Heart right ventricle (tissue), 16 donors: ENCODE results near the gene PPP1R27. TPM values are rescaled to one million over a fixed set of nuclear protein-coding genes. Genes with fewer than 3 reads are reported as not detected.

Source experiments
- ATAC-seq, 8 donors: fragments of 200-7000 bp; cut with Tn5 transposase; one replicate each; pipeline ENCODE4 v1.9.1; 2020; ENCODE audit warnings: mild to moderate bottlenecking in 8 of 8, moderate library complexity in 8 of 8, moderate number of reproducible peaks in 1 of 8
- DNase-seq, 2 donors: peaks; one replicate each; pipeline ENCODE4 v3.0.0-alpha.2; 2020
- H3K27ac ChIP-seq, 10 donors: fragments of 200-600 bp; sonication (generic) in 2 of 10; one replicate each; pipeline versions ENCODE4 v1.5.0 to v1.8.0; 2020 to 2022; ENCODE audit warnings: mild to moderate bottlenecking in 3 of 10
- H3K27me3 ChIP-seq, 7 donors: fragments of 200-600 bp; one replicate each; pipeline ENCODE4 v1.8.0; 2021 to 2022; ENCODE audit warnings: mild to moderate bottlenecking in 2 of 7
- H3K36me3 ChIP-seq, 9 donors: fragments of 200-600 bp; sonication (generic) in 1 of 9; one replicate each; pipeline versions ENCODE4 v1.5.0 to v1.8.0; 2020 to 2022; ENCODE audit warnings: mild to moderate bottlenecking in 2 of 9
- H3K4me1 ChIP-seq, 9 donors: fragments of 200-600 bp; sonication (generic) in 1 of 9; one replicate each; pipeline versions ENCODE4 v1.5.0 to v1.8.0; 2020 to 2022; ENCODE audit warnings: mild to moderate bottlenecking in 4 of 9
- H3K4me3 ChIP-seq, 10 donors: fragments of 200-600 bp; sonication (generic) in 2 of 10; one replicate each; pipeline versions ENCODE4 v1.5.0 to v1.8.0; 2020 to 2022; ENCODE audit warnings: mild to moderate bottlenecking in 7 of 10, moderate library complexity in 2 of 10
- H3K9me3 ChIP-seq, 11 donors: fragments of 200-600 bp in 10 of 11; sonication (generic) in 2 of 11; one replicate each; pipeline versions ENCODE4 v1.5.0 to v1.8.0; 2013 to 2022; ENCODE audit warnings: mild to moderate bottlenecking in 2 of 11, control low read depth in 1 of 11, moderate library complexity in 1 of 11
- CTCF ChIP-seq, 9 donors: fragments of 200-600 bp; sonication (generic) in 2 of 9; IDR thresholded peaks; one replicate each; pipeline versions ENCODE4 v1.5.0 to v1.8.0; 2021 to 2022; ENCODE audit warnings: antibody characterized with exemption in 9 of 9, mild to moderate bottlenecking in 5 of 9, moderate library complexity in 1 of 9
- WGBS, 2 donors: extraction: QIAGEN DNeasy Blood & Tissue Kit; methylation state at CpG; one replicate each; pipeline ENCODE4 v1.1.7; 2013; ENCODE audit warnings: inconsistent platforms in 1 of 2; 5-methylcytosine and 5-hydroxymethylcytosine counted together
- intact Hi-C, 10 donors: fragments of 100-400 bp; cut with DNase I; formaldehyde crosslinking; loops; one replicate each; pipeline versions ENCODE4 v1.11.1 to v1.14.2; 2022
- polyA plus RNA-seq, 2 donors: library from polyadenylated mRNA; stranded (reverse); fragments of 200-250 nt; gene quantifications; one replicate each; pipeline ENCODE4 v1.2.3, GENCODE V29; 2013
- total RNA-seq, 10 donors: library from RNA; stranded (reverse); fragmentation: NEBNext Ultra II Directional in 3 of 10; extraction: Animal tissue kit (Norgen Biotek cat#: 25700) in 3 of 10; gene quantifications; one replicate each; pipeline versions ENCODE4 v1.2.1 to v1.2.4, GENCODE V29; 2021 to 2023
- donor health status: Arrhythmogenic right ventricular cardiomyopathy.
- donor health status: ischemic (EF 13 %, LVEDD 7.1; RV severe dilation, severe dysfunction).
- donor health status: healthy with polysubstance abuse.
- donor health status: DM: no; HTN: yes; CAD: no.
- donor health status: DM: no; HTN: no; CAD: no.
- donor health status: ischemic (EF 25% LVEDD 6.9; RV normal size, moderate dysfunction).
- donor health status: ischemic (EF 25% LVEDD 5.7; RV mildly dilated, moderate dysfunction).
- donor health status: healthy.
- donor health status: DM: yes; HTN: yes; CAD: no.
- donor health status: Ischemic cardiomyopathy.
- donor health status: ischemic (EF 35%, LVEDD 5.7; RV mildly dilated, moderate dysfunction).
- donor health status: nonischemic (EF 11% LVEDD 7.7; RV severe dilation, severe dysfunction).
- donor health status: DM: yes; HTN: yes; CAD: no.
- donor health status: PGD.
- donor health status: ischemic (EF 29% LVEDD 5.4; RV normal size, mild dysfunction).
- donor health status: nonischemic (EF 23%, LVEDD 6.1; RV moderate dilation, normal function).

Gene PPP1R27
- total and polyA plus RNA-seq, 12 donors = 0.14 to 0.31 TPM; not detected in 10

- peak overlapping the region in 8 of 10 donors; percentile 6 to 99 (median 97) for H3K27ac ChIP-seq
- no peaks in the 10 kb centered on the region for H3K9me3 ChIP-seq
- WGBS, 2 donors = 62 to 70% methylated on average over 28 of the region's 28 CpGs
- intact Hi-C loops = no loop called here
- H3K4me1 ChIP-seq = peaks cover 27 to 85% (median 59%) of the 10 kb centered on the region in 9 donors
- H3K36me3 ChIP-seq = peaks cover 0 to 55% (median 20%) of the 10 kb centered on the region in 9 donors
- no peak for TF ChIP-seq CTCF (IDR thresholded peaks at IDR 0.05)
- no peak overlapping the region for H3K4me3 ChIP-seq
- peak in 1 of 8 donors; percentile 0 for ATAC-seq
- no peak for DNase-seq
- no peaks in the 10 kb centered on the region for H3K27me3 ChIP-seq
Measured at GRCh38 chr17:81867991-81868673, 33.3 kb upstream of the PPP1R27 start.

- no peak for TF ChIP-seq CTCF (IDR thresholded peaks at IDR 0.05)
- H3K27ac ChIP-seq = peak overlapping the region in 7 of 10 donors; percentile 6 to 99 (median 95)
- ATAC-seq (peak in 4 of 8 donors; percentile 0 to 2 (median 1)), DNase-seq (no peak)
- intact Hi-C loops = no loop called here
- WGBS, 2 donors = 53% methylated on average over 23 of the region's 23 CpGs
- H3K4me1 ChIP-seq = peaks cover 27 to 85% (median 58%) of the 10 kb centered on the region in 9 donors
- no peaks in the 10 kb centered on the region for H3K9me3 ChIP-seq
- H3K27me3 ChIP-seq = no peaks in the 10 kb centered on the region
- H3K4me3 ChIP-seq = no peak overlapping the region
- H3K36me3 ChIP-seq = peaks cover 0 to 62% (median 20%) of the 10 kb centered on the region in 9 donors
Measured at GRCh38 chr17:81867170-81867990, 32.5 kb upstream of the PPP1R27 start.

- no peaks in the 10 kb centered on the region for H3K27me3 ChIP-seq
- no peak overlapping the region for H3K4me3 ChIP-seq
- H3K4me1 ChIP-seq = peaks cover 33 to 85% (median 59%) of the 10 kb centered on the region in 9 donors
- WGBS, 2 donors = 72 to 75% methylated on average over 18 of the region's 18 CpGs
- intact Hi-C loops = no loop called here
- H3K9me3 ChIP-seq = no peaks in the 10 kb centered on the region
- H3K36me3 ChIP-seq = peaks cover 0 to 62% (median 20%) of the 10 kb centered on the region in 9 donors
- no peak for DNase-seq
- ATAC-seq = peak in 1 of 8 donors; percentile 2
- no peak for TF ChIP-seq CTCF (IDR thresholded peaks at IDR 0.05)
- H3K27ac ChIP-seq = peak overlapping the region in 5 of 10 donors; percentile 57 to 99 (median 99)
Measured at GRCh38 chr17:81866440-81867169, 31.8 kb upstream of the PPP1R27 start.
